SH-SY5Y (cell line): ENCODE measurements around the gene RNF180.

Experiments used
- GATA2 ChIP-seq: IDR thresholded peaks from 2 replicates; pipeline ENCODE4 v1.6.1; 2011; ENCODE audit warnings: mild to moderate bottlenecking, low read depth, low read length
- GATA3 ChIP-seq: IDR thresholded peaks from 2 replicates; pipeline ENCODE4 v1.6.1; 2011; ENCODE audit warnings: low read depth, mild to moderate bottlenecking, low read length, moderate library complexity

- TF ChIP-seq GATA2 (no peak), GATA3 (no peak)
These were observed 42.3 kb downstream of the RNF180 start for GRCh38 chr5:64207978-64208377.
